ENCODE measurements around the gene SUN2. TPM values are rescaled to one million over a fixed set of nuclear protein-coding genes. Genes with fewer than 3 reads are reported as not detected.

SUN2 gene
- total RNA-seq, 1 donor from 2014 or later: 472 TPM

- intact Hi-C loops (cut with micrococcal nuclease): no loop called here
Measured at GRCh38 chr22:38777087-38777671, 21.4 kb upstream of the SUN2 start.

- intact Hi-C loops (cut with micrococcal nuclease): no loop called here
Measured at GRCh38 chr22:38776086-38776485, 20.3 kb upstream of the SUN2 start.

- intact Hi-C loops (cut with micrococcal nuclease): no loop called here
Measured at GRCh38 chr22:38775656-38776055, 19.9 kb upstream of the SUN2 start.

GRCh38 chr22:38774496-38775166 lies 18.8 kb upstream of the SUN2 start:
- intact Hi-C loops (cut with micrococcal nuclease): no loop called here

- intact Hi-C loops (cut with micrococcal nuclease): no loop called here
Measured at GRCh38 chr22:38773363-38773946, 17.7 kb upstream of the SUN2 start.

- intact Hi-C loops (cut with micrococcal nuclease): no loop called here
Measured at GRCh38 chr22:38772623-38772873, 16.8 kb upstream of the SUN2 start.

GRCh38 chr22:38770257-38770949 lies 14.6 kb upstream of the SUN2 start:
- intact Hi-C loops (cut with micrococcal nuclease): no loop called here

GRCh38 chr22:38768036-38768435 lies 12.2 kb upstream of the SUN2 start:
- intact Hi-C loops (cut with micrococcal nuclease): no loop called here

GRCh38 chr22:38767313-38767712 lies 11.5 kb upstream of the SUN2 start:
- intact Hi-C loops (cut with micrococcal nuclease): no loop called here

- intact Hi-C loops (cut with micrococcal nuclease): no loop called here
Measured at GRCh38 chr22:38766076-38766777, 10.4 kb upstream of the SUN2 start.

- intact Hi-C loops (cut with micrococcal nuclease): no loop called here
Measured at GRCh38 chr22:38762551-38762983, 6.8 kb upstream of the SUN2 start.

- intact Hi-C loops (cut with micrococcal nuclease): no loop called here
Measured at GRCh38 chr22:38761202-38762162, 5.7 kb upstream of the SUN2 start.

GRCh38 chr22:38760477-38761201 lies 4.8 kb upstream of the SUN2 start:
- intact Hi-C loops (cut with micrococcal nuclease): no loop called here

GRCh38 chr22:38759005-38759404 lies 3.2 kb upstream of the SUN2 start:
- intact Hi-C loops (cut with micrococcal nuclease): loop anchor here (5.0 kb wide), 2 partner anchors 33 to 558 kb away; partner anchors contain the start of genes DNAL4 and RPL3

GRCh38 chr22:38758276-38758945 lies 2.6 kb upstream of the SUN2 start:
- intact Hi-C loops (cut with micrococcal nuclease): loop anchor here (5.0 kb wide), 2 partner anchors 34 to 559 kb away; partner anchors contain the start of genes DNAL4 and RPL3

- intact Hi-C loops (cut with micrococcal nuclease): loop anchor here (5.0 kb wide), 2 partner anchors 35 to 560 kb away; partner anchors contain the start of genes DNAL4 and RPL3
Measured at GRCh38 chr22:38757464-38757757, 1.6 kb upstream of the SUN2 start.

GRCh38 chr22:38756711-38757463 lies 1.1 kb upstream of the SUN2 start:
- intact Hi-C loops (cut with micrococcal nuclease): loop anchor here (5.0 kb wide), 2 partner anchors 35 to 560 kb away; partner anchors contain the start of genes DNAL4 and RPL3

GRCh38 chr22:38755155-38755910 lies 465 bp downstream of the SUN2 start:
- intact Hi-C loops (cut with micrococcal nuclease): loop anchor here (2.0 to 5.0 kb wide), 4 partner anchors 23 to 562 kb away; partner anchors contain the start of genes DNAL4 and RPL3
